HG03442 (cell line): ENCODE data around the gene SCN8A.
"Not testable (repeated sequence)": the region's sequence is repeated elsewhere in the genome, so short reads cannot be mapped to it uniquely, and the experiment has no call there.

ENCODE experiments used
- ATAC-seq: cut with Tn5 transposase; IDR thresholded peaks from one replicate; pipeline ENCODE4 v1.9.1; 2021; ENCODE audit warnings: mild to moderate bottlenecking, moderate library complexity; ENCODE audit not compliant: unreplicated experiment

The SCN8A gene

GRCh38 chr12:51827925-51828818, 237.1 kb downstream of the SCN8A start:
- no peak for ATAC-seq

GRCh38 chr12:51829011-51829481, 238.0 kb downstream of the SCN8A start:
- no peak for ATAC-seq

- ATAC-seq, result no peak
Measured at GRCh38 chr12:51829641-51830040, 238.6 kb downstream of the SCN8A start.

- not testable (repeated sequence) for ATAC-seq
Measured at GRCh38 chr12:51831817-51832216, 240.8 kb downstream of the SCN8A start.

GRCh38 chr12:51832354-51833107, 241.5 kb downstream of the SCN8A start:
- ATAC-seq, result no peak

GRCh38 chr12:51833448-51834227, 242.6 kb downstream of the SCN8A start:
- no peak for ATAC-seq

- no peak for ATAC-seq
Measured at GRCh38 chr12:51834411-51834810, 243.4 kb downstream of the SCN8A start.

GRCh38 chr12:51836041-51836826, 245.2 kb downstream of the SCN8A start:
- ATAC-seq, result no peak

GRCh38 chr12:51836827-51837173, 245.8 kb downstream of the SCN8A start:
- no peak for ATAC-seq

- ATAC-seq, result no peak
Measured at GRCh38 chr12:51837286-51837685, 246.3 kb downstream of the SCN8A start.

- no peak for ATAC-seq
Measured at GRCh38 chr12:51838036-51838435, 247.0 kb downstream of the SCN8A start.

GRCh38 chr12:51838762-51839161, 247.7 kb downstream of the SCN8A start:
- no peak for ATAC-seq

- ATAC-seq, result no peak
Measured at GRCh38 chr12:51839310-51839947, 248.4 kb downstream of the SCN8A start.

- ATAC-seq, result no peak
Measured at GRCh38 chr12:51840966-51841365, 249.9 kb downstream of the SCN8A start.

- ATAC-seq, result no peak
Measured at GRCh38 chr12:51841727-51842126, 250.7 kb downstream of the SCN8A start.

GRCh38 chr12:51844854-51845253, 253.8 kb downstream of the SCN8A start:
- ATAC-seq, result no peak

GRCh38 chr12:51845482-51845881, 254.4 kb downstream of the SCN8A start:
- no peak for ATAC-seq

GRCh38 chr12:51846271-51846691, 255.2 kb downstream of the SCN8A start:
- no peak for ATAC-seq

GRCh38 chr12:51846911-51847642, 256.0 kb downstream of the SCN8A start:
- ATAC-seq, result no peak
